ENCODE data around the gene MARCKSL1. TPM values are rescaled to one million over a fixed set of nuclear protein-coding genes. Genes with fewer than 3 reads are reported as not detected.

Gene MARCKSL1
- total and polyA plus RNA-seq, 2 of the 13 experiments (the other 11 are each of a cell fraction or from before 2014, with no cell fraction given) = 81.9 to 155 TPM

DNA sequence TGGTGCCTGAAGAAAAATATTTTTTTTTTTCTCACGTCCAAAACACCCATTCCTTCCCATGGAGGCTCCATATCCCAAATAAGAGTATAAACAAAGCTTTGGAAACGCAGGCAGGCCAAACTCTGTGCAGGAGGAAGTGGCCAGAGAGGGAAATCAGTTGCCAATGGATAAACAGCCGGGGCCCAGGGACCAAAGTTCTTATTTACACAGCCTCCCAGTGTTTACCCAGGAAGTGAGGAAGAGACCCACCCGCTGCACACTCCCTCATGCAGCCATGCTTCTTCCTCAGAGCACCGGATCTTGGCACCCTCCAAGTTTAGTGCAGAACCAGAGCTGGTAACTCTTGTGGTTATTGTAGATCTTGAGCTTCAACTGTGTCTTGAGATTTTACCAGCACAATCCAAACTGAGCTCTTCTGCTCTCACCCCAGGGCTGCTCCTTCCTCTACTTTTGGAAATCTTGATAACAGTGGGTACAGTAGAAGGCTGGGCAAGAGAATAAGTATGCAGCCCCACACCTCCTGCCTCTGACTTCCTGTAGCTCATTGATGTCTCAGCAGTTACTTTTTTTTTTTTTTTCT, 14.2 kb downstream of the MARCKSL1 start (continued):
- TF ChIP-seq, protein P1, sequence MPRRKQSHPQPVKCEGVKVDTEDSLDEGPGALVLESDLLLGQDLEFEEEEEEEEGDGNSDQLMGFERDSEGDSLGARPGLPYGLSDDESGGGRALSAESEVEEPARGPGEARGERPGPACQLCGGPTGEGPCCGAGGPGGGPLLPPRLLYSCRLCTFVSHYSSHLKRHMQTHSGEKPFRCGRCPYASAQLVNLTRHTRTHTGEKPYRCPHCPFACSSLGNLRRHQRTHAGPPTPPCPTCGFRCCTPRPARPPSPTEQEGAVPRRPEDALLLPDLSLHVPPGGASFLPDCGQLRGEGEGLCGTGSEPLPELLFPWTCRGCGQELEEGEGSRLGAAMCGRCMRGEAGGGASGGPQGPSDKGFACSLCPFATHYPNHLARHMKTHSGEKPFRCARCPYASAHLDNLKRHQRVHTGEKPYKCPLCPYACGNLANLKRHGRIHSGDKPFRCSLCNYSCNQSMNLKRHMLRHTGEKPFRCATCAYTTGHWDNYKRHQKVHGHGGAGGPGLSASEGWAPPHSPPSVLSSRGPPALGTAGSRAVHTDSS (CRISPR knock-in tag; conservative IDR thresholded peaks at IDR 0.05) = no peak
- TF ChIP-seq ZNF800 (CRISPR knock-in tag; IDR thresholded peaks at IDR 0.05) (no peak), NFKB2 (CRISPR knock-in tag; IDR thresholded peaks at IDR 0.05; ENCODE audit: borderline replicate concordance) (no peak), ZNF878 (CRISPR knock-in tag; IDR thresholded peaks at IDR 0.05) (peak; percentile 88), NFE2L1 (CRISPR knock-in tag; IDR thresholded peaks at IDR 0.05; ENCODE audit: borderline replicate concordance) (no peak), ZFP41 (CRISPR knock-in tag; IDR thresholded peaks at IDR 0.05; ENCODE audit: borderline replicate concordance) (no peak), ARID4A (CRISPR knock-in tag; IDR thresholded peaks at IDR 0.05; ENCODE audit: borderline replicate concordance) (peak; percentile 47; the same call in 1 of the 2 replicates), SYNCRIP (IDR thresholded peaks at IDR 0.05; ENCODE audit: insufficient read depth, low read depth, low read length) (no peak), SAP130 (CRISPR knock-in tag; IDR thresholded peaks at IDR 0.05; ENCODE audit: low read depth) (peak; percentile 80), ZNF281 (CRISPR knock-in tag; IDR thresholded peaks at IDR 0.05; ENCODE audit: borderline replicate concordance) (no peak), POLR2AphosphoS5 (IDR thresholded peaks at IDR 0.05; ENCODE audit: low read depth, low read length) (no peak), ZNF12 (CRISPR knock-in tag; IDR thresholded peaks at IDR 0.05) (no peak), ZNF580 (CRISPR knock-in tag; IDR thresholded peaks at IDR 0.05; ENCODE audit: borderline replicate concordance, low read depth) (peak; percentile 44; the same call in 1 of the 2 replicates), ZNF616 (CRISPR knock-in tag; IDR thresholded peaks at IDR 0.05; ENCODE audit: low read depth) (no peak), PTBP1 (IDR thresholded peaks at IDR 0.05; ENCODE audit: low read depth, low read length, poor library complexity, severe bottlenecking) (no peak), ZNF30 (CRISPR knock-in tag; IDR thresholded peaks at IDR 0.05) (no peak), RCOR2 (CRISPR knock-in tag; IDR thresholded peaks at IDR 0.05) (no peak; the same call in 1 of the 2 replicates)
- TF ChIP-seq, protein P2, sequence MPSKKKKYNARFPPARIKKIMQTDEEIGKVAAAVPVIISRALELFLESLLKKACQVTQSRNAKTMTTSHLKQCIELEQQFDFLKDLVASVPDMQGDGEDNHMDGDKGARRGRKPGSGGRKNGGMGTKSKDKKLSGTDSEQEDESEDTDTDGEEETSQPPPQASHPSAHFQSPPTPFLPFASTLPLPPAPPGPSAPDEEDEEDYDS (CRISPR knock-in tag; IDR thresholded peaks at IDR 0.05) = 0 out of 2 replicates have a peak, but pooled peaks have one; percentile 16

Data from HepG2 (cell line).